ENCODE data around the gene ZMYM2.

ZMYM2 gene

GRCh38 chr13:20124303-20124702 is 165.8 kb downstream of the ZMYM2 start:
- TF ChIP-seq CTCF (IDR thresholded peaks at IDR 0.05; ENCODE audit: low read depth, low read length, missing control alignments) = no peak
- no peak overlapping the region for H3K4me3 ChIP-seq (replicated peaks; ENCODE audit: low read depth, low read length)
- no peak for DNase-seq (ENCODE audit: extremely low read depth, low read depth)

GRCh38 chr13:20125129-20125782 is 166.7 kb downstream of the ZMYM2 start:
- DNase-seq (ENCODE audit: extremely low read depth, low read depth) = no peak
- no peak overlapping the region for H3K4me3 ChIP-seq (replicated peaks; ENCODE audit: low read depth, low read length)
- TF ChIP-seq CTCF (IDR thresholded peaks at IDR 0.05; ENCODE audit: low read depth, low read length, missing control alignments) = no peak

- H3K4me3 ChIP-seq (replicated peaks; ENCODE audit: low read depth, low read length) = no peak overlapping the region
- TF ChIP-seq CTCF (IDR thresholded peaks at IDR 0.05; ENCODE audit: low read depth, low read length, missing control alignments) = no peak
- no peak for DNase-seq (ENCODE audit: extremely low read depth, low read depth)
These were observed 167.2 kb downstream of the ZMYM2 start for GRCh38 chr13:20125783-20126165.

- DNase-seq (ENCODE audit: extremely low read depth, low read depth) = no peak
- H3K4me3 ChIP-seq (replicated peaks; ENCODE audit: low read depth, low read length) = no peak overlapping the region
- TF ChIP-seq CTCF (IDR thresholded peaks at IDR 0.05; ENCODE audit: low read depth, low read length, missing control alignments) = no peak
These were observed 168.2 kb downstream of the ZMYM2 start for GRCh38 chr13:20126541-20127261.

- no peak for DNase-seq (ENCODE audit: extremely low read depth, low read depth)
- TF ChIP-seq CTCF (IDR thresholded peaks at IDR 0.05; ENCODE audit: low read depth, low read length, missing control alignments) = no peak
- peak overlapping the region; percentile 40; the same call in 1 of the 2 replicates for H3K4me3 ChIP-seq (replicated peaks; ENCODE audit: low read depth, low read length)
These were observed 168.7 kb downstream of the ZMYM2 start for GRCh38 chr13:20127262-20127561.

- no peak for DNase-seq (ENCODE audit: extremely low read depth, low read depth)
- peak; percentile 29 for TF ChIP-seq CTCF (IDR thresholded peaks at IDR 0.05; ENCODE audit: low read depth, low read length, missing control alignments)
- peak overlapping the region; percentile 40 for H3K4me3 ChIP-seq (replicated peaks; ENCODE audit: low read depth, low read length)
These were observed 169.3 kb downstream of the ZMYM2 start for GRCh38 chr13:20127562-20128458.

Data from HFF-Myc (cell line).